BLaER1 (cell line): ENCODE data around the gene EPPIN.
"Not testable (repeated sequence)": the region's sequence is repeated elsewhere in the genome, so short reads cannot be mapped to it uniquely, and the experiment has no call there.

Experiments
- H3K27ac ChIP-seq: shearing (Covaris generic); formaldehyde crosslinking; 2 replicates; pipeline ENCODE4 v1.8.1; 2022
- H3K27me3 ChIP-seq: shearing (Covaris generic); formaldehyde crosslinking; 2 replicates; pipeline ENCODE4 v1.8.1; 2022
- H3K36me3 ChIP-seq: shearing (Covaris generic); formaldehyde crosslinking; 2 replicates; pipeline ENCODE4 v1.8.1; 2022
- H3K4me1 ChIP-seq: shearing (Covaris generic); formaldehyde crosslinking; 2 replicates; pipeline ENCODE4 v1.8.1; 2022
- H3K4me2 ChIP-seq: shearing (Covaris generic); formaldehyde crosslinking; 2 replicates; pipeline ENCODE4 v1.8.1; 2022
- H3K4me3 ChIP-seq: shearing (Covaris generic); formaldehyde crosslinking; 2 replicates; pipeline ENCODE4 v1.8.1; 2022
- H3K9ac ChIP-seq: shearing (Covaris generic); formaldehyde crosslinking; 2 replicates; pipeline ENCODE4 v1.8.1; 2022
- H3K9me3 ChIP-seq: shearing (Covaris generic); formaldehyde crosslinking; 2 replicates; pipeline ENCODE4 v1.8.1; 2022
- H4K20me1 ChIP-seq: shearing (Covaris generic); formaldehyde crosslinking; 2 replicates; pipeline ENCODE4 v1.8.1; 2022
- Cebpa-rat ChIP-seq: shearing (Covaris generic); IDR thresholded peaks from 2 replicates; pipeline ENCODE4 v1.8.1; 2022

Gene EPPIN

GRCh38 chr20:45547206-45547770 lies at the start of gene EPPIN:
Gene EPPIN (minus strand): TSS chr20:45547401. CDS start chr20:45547357, 44 bp downstream.
- Histone ChIP-seq H3K4me1 (no peaks in the 10 kb centered on the region), H4K20me1 (no peaks in the 10 kb centered on the region), H3K9me3 (no peaks in the 10 kb centered on the region), H3K36me3 (no peaks in the 10 kb centered on the region), H3K9ac (no peak within 1 kb of the TSS), H3K4me2 (no peak within 1 kb of the TSS), H3K27ac (no peak within 1 kb of the TSS), H3K4me3 (no peak within 1 kb of the TSS), H3K27me3 (no peaks in the 10 kb centered on the region)
- no peak for TF ChIP-seq Cebpa-rat

GRCh38 chr20:45595235-45595634 lies 48.0 kb upstream of the EPPIN start:
- Histone ChIP-seq H3K27ac (no peak overlapping the region), H3K4me1 (no peaks in the 10 kb centered on the region), H3K9me3 (no peaks in the 10 kb centered on the region), H3K4me3 (no peak overlapping the region), H4K20me1 (no peaks in the 10 kb centered on the region), H3K27me3 (no peaks in the 10 kb centered on the region), H3K4me2 (no peak overlapping the region), H3K36me3 (no peaks in the 10 kb centered on the region), H3K9ac (no peak overlapping the region)
- TF ChIP-seq Cebpa-rat, result no peak

GRCh38 chr20:45593498-45593897 lies 46.3 kb upstream of the EPPIN start:
- no peak overlapping the region for H3K27ac ChIP-seq
- no peaks in the 10 kb centered on the region for H3K9me3 ChIP-seq
- H3K4me2 ChIP-seq, result no peak overlapping the region
- no peaks in the 10 kb centered on the region for H4K20me1 ChIP-seq
- no peaks in the 10 kb centered on the region for H3K36me3 ChIP-seq
- no peak overlapping the region for H3K4me3 ChIP-seq
- TF ChIP-seq Cebpa-rat, result no peak
- no peaks in the 10 kb centered on the region for H3K27me3 ChIP-seq
- no peak overlapping the region for H3K9ac ChIP-seq
- H3K4me1 ChIP-seq, result no peaks in the 10 kb centered on the region

GRCh38 chr20:45592574-45593189 lies 45.5 kb upstream of the EPPIN start:
- no peak for TF ChIP-seq Cebpa-rat

GRCh38 chr20:45589725-45590124 lies 42.5 kb upstream of the EPPIN start:
- Histone ChIP-seq H4K20me1 (no peaks in the 10 kb centered on the region), H3K4me3 (no peak overlapping the region), H3K4me2 (no peak overlapping the region), H3K27me3 (no peaks in the 10 kb centered on the region), H3K4me1 (no peaks in the 10 kb centered on the region), H3K9ac (no peak overlapping the region), H3K36me3 (no peaks in the 10 kb centered on the region), H3K9me3 (no peaks in the 10 kb centered on the region), H3K27ac (no peak overlapping the region)
- no peak for TF ChIP-seq Cebpa-rat

More at GRCh38 chr20:45592574-45593189, 45.5 kb upstream of the EPPIN start:
- Histone ChIP-seq H3K4me3 (no peak overlapping the region), H3K4me2 (no peak overlapping the region), H3K4me1 (no peaks in the 10 kb centered on the region), H3K27ac (no peak overlapping the region), H3K9me3 (no peaks in the 10 kb centered on the region), H3K9ac (no peak overlapping the region), H4K20me1 (no peaks in the 10 kb centered on the region), H3K27me3 (no peaks in the 10 kb centered on the region), H3K36me3 (no peaks in the 10 kb centered on the region)

- H3K27ac ChIP-seq, result no peak overlapping the region
- H4K20me1 ChIP-seq, result no peaks in the 10 kb centered on the region
- H3K9me3 ChIP-seq, result no peaks in the 10 kb centered on the region
- no peak for TF ChIP-seq Cebpa-rat
- H3K4me3 ChIP-seq, result no peak overlapping the region
- H3K27me3 ChIP-seq, result no peaks in the 10 kb centered on the region
- H3K4me1 ChIP-seq, result no peaks in the 10 kb centered on the region
- no peak overlapping the region for H3K4me2 ChIP-seq
- no peak overlapping the region for H3K9ac ChIP-seq
- no peaks in the 10 kb centered on the region for H3K36me3 ChIP-seq
Observed at GRCh38 chr20:45588800-45589199, 41.6 kb upstream of the EPPIN start.

- H4K20me1 ChIP-seq, H3K9me3 ChIP-seq, H3K27ac ChIP-seq, H3K4me2 ChIP-seq, H3K4me3 ChIP-seq, H3K9ac ChIP-seq, H3K27me3 ChIP-seq, H3K36me3 ChIP-seq, H3K4me1 ChIP-seq: not testable (repeated sequence)
Observed at GRCh38 chr20:45585986-45586385, 38.8 kb upstream of the EPPIN start.

GRCh38 chr20:45584294-45584693 lies 37.1 kb upstream of the EPPIN start:
- not testable (repeated sequence) for H3K4me2 ChIP-seq, H4K20me1 ChIP-seq, H3K27ac ChIP-seq, H3K27me3 ChIP-seq, H3K9ac ChIP-seq, H3K4me3 ChIP-seq, H3K4me1 ChIP-seq, H3K9me3 ChIP-seq, H3K36me3 ChIP-seq

- TF ChIP-seq Cebpa-rat, result no peak
- H3K4me1 ChIP-seq, result no peaks in the 10 kb centered on the region
- H3K36me3 ChIP-seq, result no peaks in the 10 kb centered on the region
- H3K4me2 ChIP-seq, result no peak overlapping the region
- H3K27ac ChIP-seq, result no peak overlapping the region
- H4K20me1 ChIP-seq, result no peaks in the 10 kb centered on the region
- no peaks in the 10 kb centered on the region for H3K9me3 ChIP-seq
- no peaks in the 10 kb centered on the region for H3K27me3 ChIP-seq
- H3K4me3 ChIP-seq, result no peak overlapping the region
- H3K9ac ChIP-seq, result no peak overlapping the region
Observed at GRCh38 chr20:45583502-45583901, 36.3 kb upstream of the EPPIN start.

- no peak for TF ChIP-seq Cebpa-rat
- H4K20me1 ChIP-seq, result no peaks in the 10 kb centered on the region
- no peaks in the 10 kb centered on the region for H3K27me3 ChIP-seq
- no peaks in the 10 kb centered on the region for H3K4me1 ChIP-seq
- H3K4me2 ChIP-seq, result no peak overlapping the region
- H3K4me3 ChIP-seq, result no peak overlapping the region
- H3K9ac ChIP-seq, result no peak overlapping the region
- H3K27ac ChIP-seq, result no peak overlapping the region
- H3K9me3 ChIP-seq, result no peaks in the 10 kb centered on the region
- no peaks in the 10 kb centered on the region for H3K36me3 ChIP-seq
Observed at GRCh38 chr20:45581702-45582101, 34.5 kb upstream of the EPPIN start.

- H3K9me3 ChIP-seq, result no peaks in the 10 kb centered on the region
- no peaks in the 10 kb centered on the region for H4K20me1 ChIP-seq
- no peak for TF ChIP-seq Cebpa-rat
- H3K27me3 ChIP-seq, result no peaks in the 10 kb centered on the region
- no peak within 1 kb of the TSS for H3K4me2 ChIP-seq
- no peaks in the 10 kb centered on the region for H3K36me3 ChIP-seq
- H3K27ac ChIP-seq, result no peak within 1 kb of the TSS
- H3K4me1 ChIP-seq, result no peaks in the 10 kb centered on the region
- no peak within 1 kb of the TSS for H3K4me3 ChIP-seq
- no peak within 1 kb of the TSS for H3K9ac ChIP-seq
Observed at GRCh38 chr20:45579184-45579583, 32.0 kb upstream of the EPPIN start, which contains the start of gene WFDC8. Gene WFDC8 (minus strand): TSS chr20:45579284. CDS start chr20:45579247, 37 bp downstream.
